Memory B cell (primary cell): ENCODE results near the gene MAGED2.

ENCODE experiments used
- ATAC-seq: fragments of 150-1000 bp; cut with Tn5 transposase; 2 replicates; pipeline ENCODE4 v1.10.0; 2021; ENCODE audit warnings: low read depth, mild to moderate bottlenecking, moderate library complexity
- DNase-seq, 2 donors: peaks; one replicate each; pipeline ENCODE4 v3.0.0; 2022; ENCODE audit warnings: low spot score in 2 of 2
- H3K27ac Mint-ChIP-seq: one replicate; pipeline ENCODE4 v1.8.0; 2022; ENCODE audit warnings: mild to moderate bottlenecking, moderate library complexity, mixed read lengths
- H3K27me3 Mint-ChIP-seq: one replicate; pipeline ENCODE4 v1.8.0; 2022; ENCODE audit warnings: mixed read lengths
- H3K36me3 Mint-ChIP-seq: one replicate; pipeline ENCODE4 v1.8.0; 2022; ENCODE audit warnings: mild to moderate bottlenecking, mixed read lengths
- H3K4me1 Mint-ChIP-seq: one replicate; pipeline ENCODE4 v1.8.0; 2022; ENCODE audit warnings: mixed read lengths
- H3K4me3 Mint-ChIP-seq: one replicate; pipeline ENCODE4 v1.8.0; 2022; ENCODE audit warnings: mild to moderate bottlenecking, moderate library complexity, mixed read lengths
- H3K9me3 Mint-ChIP-seq: one replicate; pipeline ENCODE4 v1.8.0; 2022; ENCODE audit warnings: mixed read lengths

MAGED2 gene

GRCh38 chrX:54808109-54808604, 612 bp downstream of the MAGED2 start:
- H3K36me3 Mint-ChIP-seq: peaks cover 6% of the 10 kb centered on the region
- H3K4me1 Mint-ChIP-seq: peaks cover 21% of the 10 kb centered on the region
- DNase-seq (no peak), ATAC-seq (no peak)
- no peaks in the 10 kb centered on the region for H3K9me3 Mint-ChIP-seq
- H3K27me3 Mint-ChIP-seq: no peaks in the 10 kb centered on the region
- peak overlapping the region; percentile 89 for H3K27ac Mint-ChIP-seq
- H3K4me3 Mint-ChIP-seq: peak overlapping the region; percentile 89

GRCh38 chrX:54808605-54809483, 1.3 kb downstream of the MAGED2 start:
- peaks cover 21% of the 10 kb centered on the region for H3K4me1 Mint-ChIP-seq
- peak overlapping the region; percentile 89 for H3K27ac Mint-ChIP-seq
- H3K4me3 Mint-ChIP-seq: peak overlapping the region; percentile 89
- H3K36me3 Mint-ChIP-seq: peaks cover 9% of the 10 kb centered on the region
- H3K9me3 Mint-ChIP-seq: no peaks in the 10 kb centered on the region
- ATAC-seq: peak; percentile 84
- H3K27me3 Mint-ChIP-seq: no peaks in the 10 kb centered on the region
- peak; percentile 65 to 83 for DNase-seq

- Mint-ChIP-seq H3K4me3 (no peak overlapping the region), H3K4me1 (peaks cover 21% of the 10 kb centered on the region), H3K27ac (no peak overlapping the region), H3K36me3 (peaks cover 9% of the 10 kb centered on the region), H3K9me3 (no peaks in the 10 kb centered on the region), H3K27me3 (no peaks in the 10 kb centered on the region)
- DNase-seq (no peak), ATAC-seq (no peak)
These were observed 3.0 kb downstream of the MAGED2 start for GRCh38 chrX:54810532-54810931.

GRCh38 chrX:54811301-54811885, 3.8 kb downstream of the MAGED2 start:
- H3K4me1 Mint-ChIP-seq: peaks cover 22% of the 10 kb centered on the region
- DNase-seq (no peak), ATAC-seq (no peak)
- H3K27ac Mint-ChIP-seq: no peak overlapping the region
- H3K9me3 Mint-ChIP-seq: peaks cover 2% of the 10 kb centered on the region
- peaks cover 14% of the 10 kb centered on the region for H3K36me3 Mint-ChIP-seq
- no peaks in the 10 kb centered on the region for H3K27me3 Mint-ChIP-seq
- no peak overlapping the region for H3K4me3 Mint-ChIP-seq

GRCh38 chrX:54812306-54812705, 4.8 kb downstream of the MAGED2 start:
- DNase-seq (no peak), ATAC-seq (no peak)
- Mint-ChIP-seq H3K27me3 (no peaks in the 10 kb centered on the region), H3K9me3 (peaks cover 2% of the 10 kb centered on the region), H3K36me3 (peaks cover 14% of the 10 kb centered on the region), H3K4me1 (peaks cover 20% of the 10 kb centered on the region), H3K4me3 (no peak overlapping the region), H3K27ac (no peak overlapping the region)

GRCh38 chrX:54817220-54817820, 9.8 kb downstream of the MAGED2 start:
- Mint-ChIP-seq H3K9me3 (peaks cover 2% of the 10 kb centered on the region), H3K4me3 (no peak overlapping the region), H3K4me1 (peaks cover 8% of the 10 kb centered on the region), H3K36me3 (peaks cover 11% of the 10 kb centered on the region), H3K27ac (no peak overlapping the region), H3K27me3 (peaks cover 4% of the 10 kb centered on the region)
- no peak for ATAC-seq
- no peak for DNase-seq

GRCh38 chrX:54818221-54818620, 10.7 kb downstream of the MAGED2 start:
- peaks cover 4% of the 10 kb centered on the region for H3K27me3 Mint-ChIP-seq
- H3K36me3 Mint-ChIP-seq: peaks cover 8% of the 10 kb centered on the region
- ATAC-seq (no peak), DNase-seq (no peak)
- H3K4me3 Mint-ChIP-seq: no peak overlapping the region
- no peak overlapping the region for H3K27ac Mint-ChIP-seq
- peaks cover 2% of the 10 kb centered on the region for H3K9me3 Mint-ChIP-seq
- peaks cover 8% of the 10 kb centered on the region for H3K4me1 Mint-ChIP-seq

- Mint-ChIP-seq H3K4me3 (no peak overlapping the region), H3K27ac (no peak overlapping the region), H3K9me3 (peaks cover 2% of the 10 kb centered on the region), H3K36me3 (peaks cover 5% of the 10 kb centered on the region), H3K4me1 (peaks cover 8% of the 10 kb centered on the region), H3K27me3 (peaks cover 4% of the 10 kb centered on the region)
- DNase-seq (no peak), ATAC-seq (peak; percentile 73)
These were observed 11.7 kb downstream of the MAGED2 start for GRCh38 chrX:54819201-54819600.

GRCh38 chrX:54820737-54821136, 13.2 kb downstream of the MAGED2 start:
- Mint-ChIP-seq H3K36me3 (peaks cover 5% of the 10 kb centered on the region), H3K9me3 (peaks cover 2% of the 10 kb centered on the region), H3K27ac (no peak overlapping the region), H3K27me3 (peaks cover 7% of the 10 kb centered on the region), H3K4me1 (peaks cover 8% of the 10 kb centered on the region), H3K4me3 (no peak overlapping the region)
- ATAC-seq: no peak
- DNase-seq: no peak

GRCh38 chrX:54821310-54821709, 13.8 kb downstream of the MAGED2 start:
- Mint-ChIP-seq H3K9me3 (peaks cover under 1% of the 10 kb centered on the region), H3K36me3 (peaks cover 1% of the 10 kb centered on the region), H3K4me3 (no peak overlapping the region), H3K4me1 (peaks cover 8% of the 10 kb centered on the region), H3K27ac (no peak overlapping the region), H3K27me3 (peaks cover 7% of the 10 kb centered on the region)
- ATAC-seq: no peak
- no peak for DNase-seq

GRCh38 chrX:54824195-54824594, 16.6 kb downstream of the MAGED2 start:
- H3K9me3 Mint-ChIP-seq: no peaks in the 10 kb centered on the region
- no peak for ATAC-seq
- no peak overlapping the region for H3K27ac Mint-ChIP-seq

GRCh38 chrX:54824722-54825121, 17.2 kb downstream of the MAGED2 start:
- DNase-seq (no peak), ATAC-seq (no peak)
- Mint-ChIP-seq H3K27me3 (peaks cover 10% of the 10 kb centered on the region), H3K4me3 (no peak overlapping the region), H3K36me3 (no peaks in the 10 kb centered on the region), H3K9me3 (no peaks in the 10 kb centered on the region), H3K27ac (no peak overlapping the region), H3K4me1 (peaks cover 4% of the 10 kb centered on the region)

More at GRCh38 chrX:54824195-54824594, 16.6 kb downstream of the MAGED2 start:
- no peak for DNase-seq
- Mint-ChIP-seq H3K36me3 (no peaks in the 10 kb centered on the region), H3K4me1 (peaks cover 4% of the 10 kb centered on the region), H3K27me3 (peaks cover 9% of the 10 kb centered on the region), H3K4me3 (no peak overlapping the region)

GRCh38 chrX:54825716-54826438, 18.3 kb downstream of the MAGED2 start:
- Mint-ChIP-seq H3K4me3 (no peak overlapping the region), H3K27me3 (peaks cover 10% of the 10 kb centered on the region), H3K36me3 (no peaks in the 10 kb centered on the region), H3K9me3 (no peaks in the 10 kb centered on the region), H3K27ac (no peak overlapping the region), H3K4me1 (peaks cover 4% of the 10 kb centered on the region)
- DNase-seq (no peak), ATAC-seq (peak; percentile 53)

GRCh38 chrX:54826598-54826997, 19.1 kb downstream of the MAGED2 start:
- no peak overlapping the region for H3K27ac Mint-ChIP-seq
- no peak overlapping the region for H3K4me3 Mint-ChIP-seq
- peaks cover 4% of the 10 kb centered on the region for H3K4me1 Mint-ChIP-seq
- ATAC-seq (no peak), DNase-seq (no peak)
- no peaks in the 10 kb centered on the region for H3K9me3 Mint-ChIP-seq
- H3K27me3 Mint-ChIP-seq: peaks cover 6% of the 10 kb centered on the region
- no peaks in the 10 kb centered on the region for H3K36me3 Mint-ChIP-seq
